Bronchial epithelial cell (primary cell): ENCODE data around the gene HOXC10. TPM values are rescaled to one million over a fixed set of nuclear protein-coding genes. Genes with fewer than 3 reads are reported as not detected.

Experiments used
- DNase-seq: peaks from one replicate; pipeline ENCODE4 v3.0.0-alpha.2; 2010; ENCODE audit warnings: low read depth
- FAIRE-seq: peaks from 2 replicates; lab custom pipeline; 2011; peaks lifted over from hg19 to GRCh38; lab: Jason Lieb, UNC
- H3K27me3 ChIP-seq: 2 replicates; pipeline ENCODE4 v1.5.1; 2011; ENCODE audit warnings: low read length; ENCODE audit not compliant: control insufficient read depth, insufficient read depth
- H3K36me3 ChIP-seq: 2 replicates; pipeline ENCODE4 v1.5.1; 2011; ENCODE audit warnings: low read length; ENCODE audit not compliant: control insufficient read depth, insufficient read depth
- H3K4me3 ChIP-seq: 2 replicates; pipeline ENCODE4 v1.5.1; 2011; ENCODE audit warnings: mild to moderate bottlenecking, low read depth, low read length, control low read depth
- CTCF ChIP-seq: IDR thresholded peaks from 2 replicates; pipeline ENCODE4 v1.5.1; 2011; ENCODE audit warnings: mild to moderate bottlenecking, moderate library complexity, low read length, control low read depth, inconsistent platforms; ENCODE audit not compliant: insufficient read depth, severe bottlenecking
- total RNA-seq: library from RNA; depleted of rRNA; stranded (reverse); fragments of >200 nt; gene quantifications from 2 replicates; pipeline ENCODE4 v1.2.1, GENCODE V29; 2014

HOXC10 gene
- total RNA-seq, 1 donor from 2014 or later, result not detected

GRCh38 chr12:53966385-53967133, 18.4 kb upstream of the HOXC10 start:
- Histone ChIP-seq H3K4me3 (no peak overlapping the region), H3K36me3 (no peaks in the 10 kb centered on the region), H3K27me3 (peaks cover 88% of the 10 kb centered on the region)
- no peak for TF ChIP-seq CTCF
- FAIRE-seq, result no peak
- DNase-seq, result no peak

GRCh38 chr12:53967421-53967925, 17.5 kb upstream of the HOXC10 start:
- Histone ChIP-seq H3K27me3 (peaks cover 92% of the 10 kb centered on the region), H3K36me3 (no peaks in the 10 kb centered on the region), H3K4me3 (no peak overlapping the region)
- DNase-seq, result no peak
- FAIRE-seq, result no peak
- no peak for TF ChIP-seq CTCF

GRCh38 chr12:53968214-53969127, 16.5 kb upstream of the HOXC10 start:
- TF ChIP-seq CTCF, result no peak
- Histone ChIP-seq H3K27me3 (peaks cover 93% of the 10 kb centered on the region), H3K36me3 (no peaks in the 10 kb centered on the region), H3K4me3 (no peak overlapping the region)
- DNase-seq (no peak), FAIRE-seq (no peak)

- H3K4me3 ChIP-seq, result no peak overlapping the region
- FAIRE-seq, result no peak
- H3K36me3 ChIP-seq, result no peaks in the 10 kb centered on the region
- TF ChIP-seq CTCF, result no peak
- peaks cover 93% of the 10 kb centered on the region for H3K27me3 ChIP-seq
- no peak for DNase-seq
These were observed 15.2 kb upstream of the HOXC10 start for GRCh38 chr12:53969588-53970259.

GRCh38 chr12:53970451-53970850, 14.5 kb upstream of the HOXC10 start:
- Histone ChIP-seq H3K4me3 (no peak overlapping the region), H3K27me3 (peaks cover 90% of the 10 kb centered on the region), H3K36me3 (no peaks in the 10 kb centered on the region)
- TF ChIP-seq CTCF, result no peak
- FAIRE-seq (no peak), DNase-seq (no peak)
